C4-2B (cell line): Measurements from ENCODE around the gene TMEM132D.

Experiments used
- ZFX ChIP-seq: fragments of 450-650 bp; IDR thresholded peaks from 2 replicates; pipeline ENCODE4 v1.6.1; 2017
- TF ChIP-seq, protein P1 (sequence below): fragments of 450-650 bp; conservative IDR thresholded peaks from 2 replicates; pipeline ENCODE4 v1.5.1; 2017; ENCODE audit warnings: mild to moderate bottlenecking

GRCh38 chr12:129893691-129894090, 10.1 kb downstream of the TMEM132D start:
- TF ChIP-seq, protein P1, sequence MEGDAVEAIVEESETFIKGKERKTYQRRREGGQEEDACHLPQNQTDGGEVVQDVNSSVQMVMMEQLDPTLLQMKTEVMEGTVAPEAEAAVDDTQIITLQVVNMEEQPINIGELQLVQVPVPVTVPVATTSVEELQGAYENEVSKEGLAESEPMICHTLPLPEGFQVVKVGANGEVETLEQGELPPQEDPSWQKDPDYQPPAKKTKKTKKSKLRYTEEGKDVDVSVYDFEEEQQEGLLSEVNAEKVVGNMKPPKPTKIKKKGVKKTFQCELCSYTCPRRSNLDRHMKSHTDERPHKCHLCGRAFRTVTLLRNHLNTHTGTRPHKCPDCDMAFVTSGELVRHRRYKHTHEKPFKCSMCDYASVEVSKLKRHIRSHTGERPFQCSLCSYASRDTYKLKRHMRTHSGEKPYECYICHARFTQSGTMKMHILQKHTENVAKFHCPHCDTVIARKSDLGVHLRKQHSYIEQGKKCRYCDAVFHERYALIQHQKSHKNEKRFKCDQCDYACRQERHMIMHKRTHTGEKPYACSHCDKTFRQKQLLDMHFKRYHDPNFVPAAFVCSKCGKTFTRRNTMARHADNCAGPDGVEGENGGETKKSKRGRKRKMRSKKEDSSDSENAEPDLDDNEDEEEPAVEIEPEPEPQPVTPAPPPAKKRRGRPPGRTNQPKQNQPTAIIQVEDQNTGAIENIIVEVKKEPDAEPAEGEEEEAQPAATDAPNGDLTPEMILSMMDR, result no peak
- TF ChIP-seq ZFX, result no peak
